Activated T-helper 9 cell treated with anti-CD3 and anti-CD28 coated beads, Interleukin-2, amount 50 U/mL, for 16 hours (primary cell): Measurements from ENCODE around the gene KIAA1755.

Source experiments
- DNase-seq: peaks from one replicate; pipeline ENCODE4 v3.0.0-alpha.2; 2020; ENCODE audit warnings: low read depth

Gene KIAA1755

GRCh38 chr20:38202153-38202981 lies 58.2 kb downstream of the KIAA1755 start:
- no peak for DNase-seq

- DNase-seq = no peak
Observed at GRCh38 chr20:38201356-38201755, 59.2 kb downstream of the KIAA1755 start.

- no peak for DNase-seq
Observed at GRCh38 chr20:38200646-38201045, 59.9 kb downstream of the KIAA1755 start.

GRCh38 chr20:38199501-38200390 lies 60.8 kb downstream of the KIAA1755 start:
- no peak for DNase-seq

- no peak for DNase-seq
Observed at GRCh38 chr20:38198238-38198861, 62.2 kb downstream of the KIAA1755 start.

GRCh38 chr20:38197619-38198018 lies 62.9 kb downstream of the KIAA1755 start:
- DNase-seq = no peak

- DNase-seq = no peak
Observed at GRCh38 chr20:38197217-38197616, 63.3 kb downstream of the KIAA1755 start.

GRCh38 chr20:38196592-38196991 lies 63.9 kb downstream of the KIAA1755 start:
- no peak for DNase-seq

- DNase-seq = no peak
Observed at GRCh38 chr20:38196076-38196475, 64.5 kb downstream of the KIAA1755 start.

GRCh38 chr20:38195521-38195920 lies 65.0 kb downstream of the KIAA1755 start:
- no peak for DNase-seq

- no peak for DNase-seq
Observed at GRCh38 chr20:38194971-38195504, 65.5 kb downstream of the KIAA1755 start.

GRCh38 chr20:38193586-38194105 lies 66.9 kb downstream of the KIAA1755 start:
- no peak for DNase-seq

- no peak for DNase-seq
Observed at GRCh38 chr20:38192323-38192885, 68.1 kb downstream of the KIAA1755 start.

- no peak for DNase-seq
Observed at GRCh38 chr20:38191654-38192053, 68.9 kb downstream of the KIAA1755 start.

- DNase-seq = no peak
Observed at GRCh38 chr20:38190936-38191371, 69.6 kb downstream of the KIAA1755 start.

GRCh38 chr20:38190166-38190565 lies 70.4 kb downstream of the KIAA1755 start:
- no peak for DNase-seq

- no peak for DNase-seq
Observed at GRCh38 chr20:38187517-38187916, 73.0 kb downstream of the KIAA1755 start.

GRCh38 chr20:38186788-38187221 lies 73.7 kb downstream of the KIAA1755 start:
- no peak for DNase-seq

- no peak for DNase-seq
Observed at GRCh38 chr20:38184101-38184500, 76.4 kb downstream of the KIAA1755 start.

- no peak for DNase-seq
Observed at GRCh38 chr20:38181971-38182370, 78.6 kb downstream of the KIAA1755 start.

- DNase-seq = no peak
Observed at GRCh38 chr20:38181207-38181801, 79.2 kb downstream of the KIAA1755 start.
